Aorta (tissue), 5 donors: ENCODE data around the gene SLC8A2. TPM values are rescaled to one million over a fixed set of nuclear protein-coding genes. Genes with fewer than 3 reads are reported as not detected.

Experiments used
- ATAC-seq: fragments of 200-7000 bp; cut with Tn5 transposase; one replicate; pipeline ENCODE4 v1.9.1; 2022; ENCODE audit warnings: moderate library complexity; ENCODE audit not compliant: low FRiP score
- DNase-seq, 2 donors: peaks; one replicate each; pipeline ENCODE4 v3.0.0-alpha.2; 2020
- H3K27ac ChIP-seq, 2 donors: one replicate each; pipeline ENCODE4 v1.5.1; 2013; ENCODE audit warnings: low read length in 2 of 2, mild to moderate bottlenecking in 2 of 2, moderate library complexity in 2 of 2, control low read depth in 1 of 2, inconsistent platforms in 1 of 2, low read depth in 1 of 2
- H3K27me3 ChIP-seq, 2 donors: one replicate each; pipeline ENCODE4 v1.6.1; 2013; ENCODE audit warnings: control low read depth in 1 of 2, low read length in 1 of 2, mild to moderate bottlenecking in 1 of 2, moderate library complexity in 1 of 2; ENCODE audit not compliant: insufficient read depth in 2 of 2, control insufficient read depth in 1 of 2
- H3K36me3 ChIP-seq, 2 donors: one replicate each; pipeline ENCODE4 v1.6.1; 2013; ENCODE audit warnings: control low read depth in 1 of 2, low read length in 1 of 2, mild to moderate bottlenecking in 1 of 2; ENCODE audit not compliant: insufficient read depth in 2 of 2, control insufficient read depth in 1 of 2
- H3K4me1 ChIP-seq, 2 donors: one replicate each; pipeline ENCODE4 v1.6.1; 2013; ENCODE audit warnings: low read length in 2 of 2, control low read depth in 1 of 2, mild to moderate bottlenecking in 1 of 2, moderate library complexity in 1 of 2; ENCODE audit not compliant: insufficient read depth in 2 of 2, control insufficient read depth in 1 of 2
- H3K4me3 ChIP-seq, 2 donors: one replicate each; pipeline ENCODE4 v1.5.1; 2013; ENCODE audit warnings: low read length in 2 of 2, control low read depth in 1 of 2, mild to moderate bottlenecking in 1 of 2
- H3K9me3 ChIP-seq: one replicate; pipeline ENCODE4 v1.6.1; 2013; ENCODE audit warnings: mild to moderate bottlenecking, low read length; ENCODE audit not compliant: control insufficient read depth
- WGBS, 2 donors: extraction: QIAGEN DNeasy Blood & Tissue Kit; methylation state at CpG; one replicate each; pipeline ENCODE4 v1.1.7; 2013; 5-methylcytosine and 5-hydroxymethylcytosine counted together
- intact Hi-C, 2 donors: fragments of 100-400 bp; cut with DNase I; formaldehyde crosslinking; loops; one replicate each; pipeline versions ENCODE4 v1.14.2 to v1.15.0; 2022
- polyA plus RNA-seq, 2 donors: library from polyadenylated mRNA; stranded (reverse); fragments of 200-250 nt; gene quantifications; one replicate each; pipeline ENCODE4 v1.2.3, GENCODE V29; 2013
- total RNA-seq, 2 donors: library from RNA; stranded (reverse); fragmentation: NEBNext Ultra II Directional; extraction: Animal tissue kit (Norgen Biotek cat#: 25700); gene quantifications; one replicate each; pipeline ENCODE4 v1.2.1, GENCODE V29; 2021
- donor health status: healthy with polysubstance abuse.
- donor health status: Bipolar disorder and iron deficiency.
- donor health status: DM: no; HTN: no; CAD: no.
- donor health status: DM: no; HTN: no; CAD: no.
- donor health status: DM: yes; HTN: yes; CAD: no.

Gene SLC8A2
- total and polyA plus RNA-seq, 4 donors, result 0.23 to 0.72 TPM; not detected in 2

DNA sequence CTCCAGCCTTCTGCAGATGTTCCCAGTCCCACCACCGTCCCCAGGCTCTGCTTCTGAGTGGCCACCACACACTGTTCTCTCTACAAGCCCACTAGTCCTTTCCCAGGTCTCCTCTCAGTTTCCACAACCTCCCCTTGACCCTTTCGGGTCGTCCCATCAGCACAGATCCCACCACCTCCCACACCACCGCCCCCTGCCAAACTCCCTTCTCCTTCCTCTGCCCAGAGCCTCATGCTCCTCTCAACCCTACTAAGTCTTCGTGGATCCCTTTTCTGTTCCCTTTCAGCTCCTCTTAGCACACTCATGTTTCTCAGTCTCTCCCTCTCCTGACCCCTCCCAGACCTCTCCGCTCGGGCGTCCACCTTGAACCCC lies 41.2 kb upstream of the SLC8A2 start:
- intact Hi-C loops, result loop anchor here (5.0 to 10.0 kb wide), 3 partner anchors 92 to 238 kb away; partner anchors contain the start of genes BICRA (in 1 of the 2) and INAFM1 (in 1 of the 2)

DNA sequence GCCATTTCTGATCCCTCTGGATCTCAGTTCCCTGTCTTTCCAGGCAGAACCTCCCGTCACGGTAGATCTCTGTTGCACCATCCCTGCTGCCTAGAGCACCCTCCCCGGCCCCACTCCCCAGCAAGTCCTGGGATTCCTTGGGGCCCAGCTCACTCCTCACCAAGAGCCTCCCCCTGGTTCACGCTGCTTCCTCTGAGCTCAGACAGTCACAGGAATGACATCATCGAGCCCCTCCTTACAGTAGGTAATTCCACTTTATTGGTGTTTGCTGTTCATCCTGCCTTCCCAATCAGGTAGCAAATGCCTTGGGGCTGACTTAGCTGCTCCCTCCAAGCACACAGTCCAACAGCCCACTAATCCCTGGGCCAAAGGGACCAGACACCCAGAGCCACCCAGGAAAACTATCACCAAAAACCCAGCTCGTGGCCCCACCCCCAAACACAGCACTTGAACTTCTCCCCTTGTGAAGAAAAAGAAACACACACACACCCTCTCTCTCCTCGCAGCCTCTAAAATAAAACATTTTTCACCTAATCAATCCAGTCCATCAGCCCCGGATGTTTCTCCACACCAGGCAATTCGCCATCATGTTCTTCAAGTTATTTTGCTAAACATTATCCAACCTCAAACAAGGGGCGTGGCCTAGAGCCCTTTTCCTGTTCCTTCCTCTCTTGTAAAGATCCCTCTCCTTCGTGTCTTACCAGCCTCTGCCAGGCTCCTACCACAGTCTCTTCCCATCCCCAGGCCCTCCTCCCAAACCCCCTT lies 40.7 kb upstream of the SLC8A2 start:
- Histone ChIP-seq H3K36me3 (no peaks in the 10 kb centered on the region), H3K27ac (peak overlapping the region in 1 of 2 donors; percentile 4), H3K4me1 (no peaks in the 10 kb centered on the region), H3K9me3 (no peaks in the 10 kb centered on the region), H3K4me3 (no peak overlapping the region), H3K27me3 (no peaks in the 10 kb centered on the region)
- ATAC-seq (no peak), DNase-seq (no peak)
- WGBS, 2 donors, result 62 to 63% methylated on average over 11 of the region's 11 CpGs
- intact Hi-C loops, result loop anchor here (5.0 to 10.0 kb wide), 3 partner anchors 92 to 238 kb away; partner anchors contain the start of genes BICRA (in 1 of the 2) and INAFM1 (in 1 of the 2)

More for the DNA sequence above, 41.2 kb upstream of the SLC8A2 start:
- no peaks in the 10 kb centered on the region for H3K27me3 ChIP-seq
- no peak overlapping the region for H3K4me3 ChIP-seq
- no peaks in the 10 kb centered on the region for H3K9me3 ChIP-seq
- WGBS, 2 donors, result 70 to 71% methylated on average over 8 of the region's 8 CpGs
- H3K27ac ChIP-seq, result peak overlapping the region in 1 of 2 donors; percentile 38
- H3K36me3 ChIP-seq, result no peaks in the 10 kb centered on the region
- ATAC-seq (no peak), DNase-seq (no peak)
- H3K4me1 ChIP-seq, result no peaks in the 10 kb centered on the region

DNA sequence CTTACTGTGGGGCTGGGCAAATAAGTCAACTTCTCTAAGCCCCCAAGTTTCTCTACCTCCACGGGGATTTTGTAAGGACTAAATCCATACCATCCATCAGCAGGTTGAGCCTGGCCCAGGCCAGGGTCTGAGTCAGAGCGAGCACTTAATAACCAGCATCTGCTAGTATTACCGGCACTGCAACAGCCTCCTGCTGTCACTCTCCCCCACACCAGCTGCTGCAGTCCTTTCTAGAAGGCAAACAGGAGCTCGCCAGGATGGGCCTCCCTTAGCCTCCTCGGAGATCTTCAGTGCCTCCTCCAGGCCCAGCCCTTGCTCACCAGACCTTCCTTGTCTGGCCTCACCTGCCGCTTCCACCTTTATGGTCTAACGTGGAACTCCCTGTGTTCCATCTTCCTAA lies 40.0 kb upstream of the SLC8A2 start:
- DNase-seq (no peak), ATAC-seq (no peak)
- no peaks in the 10 kb centered on the region for H3K9me3 ChIP-seq
- no peak overlapping the region for H3K27ac ChIP-seq
- H3K4me3 ChIP-seq, result no peak overlapping the region
- WGBS, 2 donors, result 83 to 86% methylated on average over 7 of the region's 7 CpGs
- H3K36me3 ChIP-seq, result no peaks in the 10 kb centered on the region
- H3K27me3 ChIP-seq, result no peaks in the 10 kb centered on the region
- intact Hi-C loops, result loop anchor here (5.0 to 10.0 kb wide), 3 partner anchors 93 to 237 kb away; partner anchors contain the start of genes BICRA (in 1 of the 2) and INAFM1 (in 1 of the 2)
- no peaks in the 10 kb centered on the region for H3K4me1 ChIP-seq

DNA sequence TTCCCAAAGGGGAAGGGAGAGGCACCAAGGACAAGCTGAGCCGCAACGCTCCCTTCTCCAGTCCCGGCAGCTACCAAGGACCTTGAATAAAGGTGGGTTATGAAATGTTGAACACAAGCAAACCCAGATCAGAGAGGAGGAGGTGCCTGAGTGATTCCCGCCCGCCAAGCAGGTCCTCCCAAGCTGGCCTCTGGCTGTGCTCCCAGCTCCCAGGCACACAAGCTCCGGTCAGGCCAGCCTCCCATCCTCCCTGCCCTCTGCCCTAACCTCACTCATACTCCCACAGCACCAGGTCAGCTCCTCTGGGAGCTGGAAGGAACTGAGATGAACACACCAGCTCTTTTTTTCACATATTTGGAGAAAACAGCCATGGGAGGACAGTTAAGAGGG lies 39.4 kb upstream of the SLC8A2 start:
- no peak for DNase-seq
- no peaks in the 10 kb centered on the region for H3K27me3 ChIP-seq
- 77 to 83% methylated on average over 6 of the region's 6 CpGs for WGBS, 2 donors
- ATAC-seq, result no peak
- intact Hi-C loops, result loop anchor here (5.0 to 10.0 kb wide), 3 partner anchors 94 to 236 kb away; partner anchors contain the start of genes BICRA (in 1 of the 2) and INAFM1 (in 1 of the 2)
- no peaks in the 10 kb centered on the region for H3K9me3 ChIP-seq
- no peaks in the 10 kb centered on the region for H3K4me1 ChIP-seq
- H3K27ac ChIP-seq, result peak overlapping the region in 1 of 2 donors; percentile 49
- no peaks in the 10 kb centered on the region for H3K36me3 ChIP-seq
- H3K4me3 ChIP-seq, result no peak overlapping the region

DNA sequence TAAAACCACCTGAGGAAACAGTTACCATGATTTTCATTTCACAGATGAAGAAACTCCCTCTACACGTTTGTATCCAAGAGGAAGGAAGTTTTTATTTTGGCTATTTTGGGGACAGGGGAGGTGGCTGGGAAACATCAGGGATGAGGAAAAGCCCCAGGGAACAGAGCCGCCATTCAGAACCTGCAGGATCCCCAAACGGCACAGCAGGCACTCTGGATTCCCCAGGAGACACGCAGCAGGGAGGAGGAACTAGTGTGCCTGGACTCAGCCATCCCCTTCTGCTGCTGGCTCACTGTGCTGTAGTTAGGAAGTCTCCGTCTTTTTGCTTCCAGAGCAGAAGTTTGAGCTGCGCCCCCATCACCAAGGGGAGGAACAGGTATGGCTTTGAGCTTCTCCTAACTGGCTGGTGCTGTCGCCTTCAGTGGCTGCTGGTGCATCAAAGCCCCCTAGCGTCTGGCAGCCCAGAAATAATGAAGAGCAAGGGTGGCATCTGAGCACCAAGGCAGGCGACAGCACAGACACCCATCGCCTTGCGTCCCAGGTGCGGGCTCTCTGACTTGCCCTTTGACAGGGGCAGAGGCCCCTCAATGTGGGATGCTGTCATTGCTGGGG lies 38.9 kb upstream of the SLC8A2 start:
- ATAC-seq, result no peak
- DNase-seq, result no peak
- Histone ChIP-seq H3K9me3 (no peaks in the 10 kb centered on the region), H3K27ac (peak overlapping the region in 1 of 2 donors; percentile 49), H3K4me1 (no peaks in the 10 kb centered on the region), H3K4me3 (no peak overlapping the region), H3K36me3 (no peaks in the 10 kb centered on the region), H3K27me3 (no peaks in the 10 kb centered on the region)
- intact Hi-C loops, result loop anchor here (5.0 to 10.0 kb wide), 3 partner anchors 94 to 236 kb away; partner anchors contain the start of genes BICRA (in 1 of the 2) and INAFM1 (in 1 of the 2)
- WGBS, 2 donors, result 51 to 58% methylated on average over 12 of the region's 12 CpGs

DNA sequence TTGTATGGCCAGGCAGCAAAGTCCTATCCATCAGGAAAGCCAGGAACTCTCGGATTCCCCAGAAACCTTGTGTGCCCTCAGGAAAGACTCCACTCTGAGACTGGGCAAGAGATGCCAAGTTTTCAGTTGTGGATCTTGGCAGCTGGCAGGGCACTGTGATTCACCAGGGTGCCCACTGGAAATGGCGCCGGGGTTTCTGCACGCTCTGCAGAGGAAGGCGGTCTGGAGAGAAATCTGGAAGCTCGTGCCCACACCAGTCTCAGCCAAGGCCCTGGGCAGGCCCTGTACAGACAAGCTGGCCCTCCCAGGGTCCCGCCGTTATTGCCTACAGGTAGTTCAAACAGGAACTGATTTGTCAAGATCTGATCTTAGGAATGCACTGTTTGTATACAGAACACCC lies 38.3 kb upstream of the SLC8A2 start:
- no peaks in the 10 kb centered on the region for H3K36me3 ChIP-seq
- H3K27me3 ChIP-seq, result no peaks in the 10 kb centered on the region
- intact Hi-C loops, result loop anchor here (5.0 to 10.0 kb wide), 3 partner anchors 95 to 235 kb away; partner anchors contain the start of genes BICRA (in 1 of the 2) and INAFM1 (in 1 of the 2)
- peak; percentile 59 for ATAC-seq
- peak; percentile 81 to 86 for DNase-seq
- no peaks in the 10 kb centered on the region for H3K4me1 ChIP-seq
- no peaks in the 10 kb centered on the region for H3K9me3 ChIP-seq
- no peak overlapping the region for H3K4me3 ChIP-seq
- peak overlapping the region in 1 of 2 donors; percentile 11 for H3K27ac ChIP-seq
- 7 to 8% methylated on average over 8 of the region's 8 CpGs for WGBS, 2 donors

DNA sequence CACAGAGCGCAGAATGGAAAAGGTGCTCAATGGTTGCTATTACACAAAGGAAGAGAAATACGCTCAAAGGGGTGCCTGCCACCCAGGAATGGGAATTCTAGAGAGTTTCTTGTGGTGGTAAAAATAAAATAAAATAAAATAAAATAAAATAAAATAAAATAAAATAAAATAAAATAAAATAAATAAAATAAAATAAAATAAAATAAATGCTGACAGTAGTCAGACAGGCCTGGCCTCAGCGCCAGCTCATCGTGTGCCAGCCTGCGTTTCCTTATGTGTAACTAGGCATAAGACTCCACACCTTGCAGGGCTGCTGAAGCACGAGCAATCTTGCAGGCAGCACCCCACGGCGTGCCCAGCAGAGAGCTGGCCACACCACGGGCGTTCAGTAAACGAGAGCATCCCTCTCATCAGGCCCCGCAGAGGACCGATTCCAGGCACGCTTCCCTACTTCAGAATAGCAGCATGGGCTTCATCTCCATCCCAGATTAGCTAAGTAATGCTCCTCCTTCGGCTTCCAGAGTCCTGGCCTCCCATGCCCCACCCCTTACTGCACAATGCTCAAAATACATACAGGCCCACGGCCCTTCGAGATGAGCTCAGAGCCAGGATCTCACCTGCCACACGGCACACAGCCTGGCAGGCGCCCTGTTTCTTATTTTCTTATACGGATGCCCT lies 37.6 kb upstream of the SLC8A2 start:
- DNase-seq, result no peak
- no peak for ATAC-seq
- Histone ChIP-seq H3K27ac (peak overlapping the region in 1 of 2 donors; percentile 11), H3K9me3 (no peaks in the 10 kb centered on the region), H3K4me1 (no peaks in the 10 kb centered on the region), H3K27me3 (no peaks in the 10 kb centered on the region), H3K4me3 (no peak overlapping the region), H3K36me3 (no peaks in the 10 kb centered on the region)
- 41 to 46% methylated on average over 20 of the region's 20 CpGs for WGBS, 2 donors
- intact Hi-C loops, result no loop called here

DNA sequence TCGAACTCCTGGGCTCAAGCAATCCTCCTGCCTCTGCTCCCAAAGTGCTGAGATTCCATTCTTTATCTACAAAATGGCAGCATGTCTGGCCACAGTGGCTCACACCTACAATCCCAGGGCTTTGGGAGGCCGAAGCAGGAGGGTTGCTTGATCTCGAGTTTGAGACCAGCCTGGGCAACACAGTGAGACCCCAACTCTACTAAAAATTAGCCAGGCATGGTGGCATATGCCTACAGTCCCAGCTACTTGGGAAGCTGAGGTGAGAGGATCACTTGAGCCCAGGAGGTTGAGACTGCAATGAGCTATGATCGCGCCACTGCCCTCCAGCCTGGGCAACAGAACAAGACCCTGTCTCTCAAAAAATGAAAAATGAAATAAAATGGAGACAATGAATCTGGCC lies 37.0 kb upstream of the SLC8A2 start:
- WGBS, 2 donors, result 95 to 96% methylated on average over 5 of the region's 5 CpGs
- H3K27me3 ChIP-seq, result no peaks in the 10 kb centered on the region
- H3K4me1 ChIP-seq, result no peaks in the 10 kb centered on the region
- no peak overlapping the region for H3K4me3 ChIP-seq
- no peaks in the 10 kb centered on the region for H3K9me3 ChIP-seq
- no peak for ATAC-seq
- no peaks in the 10 kb centered on the region for H3K36me3 ChIP-seq
- intact Hi-C loops, result no loop called here
- DNase-seq, result no peak
- no peak overlapping the region for H3K27ac ChIP-seq
